ENCODE results near the gene UBE2L6.

Gene UBE2L6

DNA sequence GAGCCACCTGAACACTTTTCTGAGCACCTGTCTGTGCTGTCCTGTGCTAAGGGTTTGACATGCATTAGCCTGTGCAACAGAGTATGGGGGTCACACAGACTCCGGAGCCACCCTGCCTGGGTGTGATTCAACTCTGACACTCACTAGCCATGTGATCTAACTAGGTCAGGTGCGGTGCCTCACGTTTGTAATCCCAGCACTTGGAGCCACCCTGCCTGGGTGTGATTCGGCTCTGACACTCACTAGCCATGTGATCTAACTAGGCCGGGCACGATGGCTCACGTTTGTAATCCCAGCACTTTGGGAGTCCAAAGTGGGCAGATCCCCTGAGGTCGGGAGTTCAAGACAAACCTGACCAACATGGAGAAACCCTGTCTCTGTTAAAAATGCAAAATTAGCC, 11.4 kb downstream of the UBE2L6 start:
- TF ChIP-seq, protein P1, sequence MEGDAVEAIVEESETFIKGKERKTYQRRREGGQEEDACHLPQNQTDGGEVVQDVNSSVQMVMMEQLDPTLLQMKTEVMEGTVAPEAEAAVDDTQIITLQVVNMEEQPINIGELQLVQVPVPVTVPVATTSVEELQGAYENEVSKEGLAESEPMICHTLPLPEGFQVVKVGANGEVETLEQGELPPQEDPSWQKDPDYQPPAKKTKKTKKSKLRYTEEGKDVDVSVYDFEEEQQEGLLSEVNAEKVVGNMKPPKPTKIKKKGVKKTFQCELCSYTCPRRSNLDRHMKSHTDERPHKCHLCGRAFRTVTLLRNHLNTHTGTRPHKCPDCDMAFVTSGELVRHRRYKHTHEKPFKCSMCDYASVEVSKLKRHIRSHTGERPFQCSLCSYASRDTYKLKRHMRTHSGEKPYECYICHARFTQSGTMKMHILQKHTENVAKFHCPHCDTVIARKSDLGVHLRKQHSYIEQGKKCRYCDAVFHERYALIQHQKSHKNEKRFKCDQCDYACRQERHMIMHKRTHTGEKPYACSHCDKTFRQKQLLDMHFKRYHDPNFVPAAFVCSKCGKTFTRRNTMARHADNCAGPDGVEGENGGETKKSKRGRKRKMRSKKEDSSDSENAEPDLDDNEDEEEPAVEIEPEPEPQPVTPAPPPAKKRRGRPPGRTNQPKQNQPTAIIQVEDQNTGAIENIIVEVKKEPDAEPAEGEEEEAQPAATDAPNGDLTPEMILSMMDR (IDR thresholded peaks at IDR 0.05; ENCODE audit: insufficient read depth, low read depth, low read length, missing control alignments): no peak

DNA sequence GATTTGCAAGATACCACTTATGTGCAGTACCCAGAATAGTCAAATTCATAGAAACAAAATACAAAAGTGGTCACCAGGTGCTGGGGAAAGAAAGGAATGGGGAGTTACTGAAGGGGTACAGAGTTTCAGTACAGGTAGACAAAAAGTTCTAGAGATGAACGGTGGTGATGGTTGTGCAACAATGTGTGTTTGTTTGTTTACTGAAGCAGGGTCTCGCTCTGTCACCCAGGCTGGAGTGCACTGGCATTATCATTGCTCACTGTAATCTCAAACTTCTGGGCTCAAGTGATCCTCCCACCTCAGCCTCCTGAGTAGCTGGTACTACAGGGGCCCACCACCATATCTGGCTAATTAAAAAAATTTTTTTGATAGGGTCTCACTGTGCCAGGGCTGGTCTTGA, 12.1 kb downstream of the UBE2L6 start:
- no peak for DNase-seq (ENCODE audit: low read depth)
- TF ChIP-seq, protein P1 (IDR thresholded peaks at IDR 0.05; ENCODE audit: insufficient read depth, low read depth, low read length, missing control alignments): no peak
- H3K4me3 ChIP-seq (ENCODE audit: low read length): no peak overlapping the region

More for the DNA sequence above, 11.4 kb downstream of the UBE2L6 start:
- peak; percentile 45 for DNase-seq (ENCODE audit: low read depth)
- no peak overlapping the region for H3K4me3 ChIP-seq (ENCODE audit: low read length)

DNA sequence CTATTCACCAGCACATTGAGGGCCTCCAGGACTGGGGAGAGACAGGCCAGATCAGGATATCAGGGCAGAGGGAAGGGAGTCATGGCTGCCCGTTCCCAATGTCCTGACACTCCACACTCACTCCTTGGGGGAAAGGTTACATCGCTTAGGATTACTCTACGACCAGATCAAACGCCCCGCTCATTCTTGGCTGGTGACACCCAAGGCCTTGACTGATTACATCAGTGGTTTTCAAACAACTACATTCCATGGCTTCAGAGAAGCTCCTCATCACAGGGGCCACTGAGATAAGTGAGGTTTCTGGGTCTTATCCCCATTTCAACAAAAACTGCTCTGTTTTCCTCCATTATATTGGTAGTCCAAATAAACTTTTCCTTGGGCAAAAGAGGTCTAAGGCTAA, 15.0 kb downstream of the UBE2L6 start:
- H3K4me3 ChIP-seq (ENCODE audit: low read length): no peak overlapping the region
- TF ChIP-seq, protein P1 (IDR thresholded peaks at IDR 0.05; ENCODE audit: insufficient read depth, low read depth, low read length, missing control alignments): no peak
- no peak for DNase-seq (ENCODE audit: low read depth)

DNA sequence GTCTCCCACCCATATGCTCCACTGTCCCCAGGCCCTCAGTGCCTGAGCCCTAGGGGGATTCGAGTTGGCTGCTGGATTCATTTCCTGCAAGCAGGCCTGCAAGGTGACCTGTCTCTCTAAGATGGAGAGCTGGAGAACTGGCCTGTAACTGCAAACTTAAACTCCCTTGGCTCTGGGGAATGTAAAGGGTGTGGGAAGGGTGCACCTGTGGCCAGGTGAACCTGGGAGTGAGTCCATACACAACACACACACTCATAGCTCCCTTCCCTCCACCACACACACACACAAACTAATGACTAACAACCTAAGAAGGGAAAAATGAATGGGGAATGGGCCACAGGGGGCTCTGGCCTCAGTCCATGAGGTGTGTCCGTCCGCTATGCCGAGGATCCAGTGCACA, 15.5 kb downstream of the UBE2L6 start:
- TF ChIP-seq, protein P1 (IDR thresholded peaks at IDR 0.05; ENCODE audit: insufficient read depth, low read depth, low read length, missing control alignments): no peak
- DNase-seq (ENCODE audit: low read depth): no peak
- no peak overlapping the region for H3K4me3 ChIP-seq (ENCODE audit: low read length)

DNA sequence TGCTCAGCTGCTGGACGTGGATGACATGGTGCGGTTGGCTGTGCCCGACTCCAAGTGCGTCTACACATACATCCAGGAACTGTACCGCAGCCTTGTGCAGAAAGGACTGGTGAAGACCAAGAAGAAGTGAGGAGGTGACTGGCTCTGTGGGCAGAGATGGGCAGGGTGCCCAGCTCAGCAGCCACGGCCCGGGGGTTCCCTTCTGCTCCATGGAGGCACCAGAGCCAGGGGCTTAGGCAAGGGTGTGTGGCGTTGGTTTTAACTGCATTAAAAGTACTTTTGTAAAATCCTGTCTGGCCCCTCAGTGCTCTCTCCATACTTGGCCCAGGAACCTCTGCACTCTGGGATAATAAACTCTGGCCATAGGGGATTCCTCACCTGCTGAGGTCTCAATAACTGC, 17.5 kb downstream of the UBE2L6 start:
- TF ChIP-seq, protein P1 (IDR thresholded peaks at IDR 0.05; ENCODE audit: insufficient read depth, low read depth, low read length, missing control alignments): no peak
- DNase-seq (ENCODE audit: low read depth): no peak
- H3K4me3 ChIP-seq (ENCODE audit: low read length): no peak overlapping the region

DNA sequence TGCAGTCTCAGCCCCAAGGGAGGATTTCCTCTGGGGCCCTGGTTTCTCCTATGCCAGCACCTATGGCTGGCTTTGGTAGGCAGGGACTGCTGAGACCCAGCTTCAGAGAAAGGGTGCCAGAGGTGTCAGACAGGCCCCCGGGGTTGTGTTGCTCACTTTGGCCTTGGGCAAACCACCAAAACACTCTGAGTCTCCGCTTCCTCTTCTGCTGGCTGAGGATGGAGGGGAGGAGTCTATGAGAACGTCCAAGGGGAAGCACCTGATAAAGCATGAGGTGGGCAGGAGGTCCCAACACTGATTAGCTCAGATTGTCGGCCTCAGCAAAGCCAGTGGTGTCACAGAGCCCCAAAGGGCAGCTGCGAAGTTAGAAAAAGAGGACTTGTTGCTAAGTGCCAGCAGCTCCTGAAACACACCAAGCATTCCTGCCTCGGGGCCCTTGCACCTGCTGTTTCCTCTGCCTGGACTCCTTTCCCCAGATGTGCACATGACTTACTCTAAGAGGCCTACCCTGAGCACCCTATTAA, 19.6 kb downstream of the UBE2L6 start:
- no peak overlapping the region for H3K4me3 ChIP-seq (ENCODE audit: low read length)
- no peak for DNase-seq (ENCODE audit: low read depth)
- TF ChIP-seq, protein P1 (IDR thresholded peaks at IDR 0.05; ENCODE audit: insufficient read depth, low read depth, low read length, missing control alignments): no peak

DNA sequence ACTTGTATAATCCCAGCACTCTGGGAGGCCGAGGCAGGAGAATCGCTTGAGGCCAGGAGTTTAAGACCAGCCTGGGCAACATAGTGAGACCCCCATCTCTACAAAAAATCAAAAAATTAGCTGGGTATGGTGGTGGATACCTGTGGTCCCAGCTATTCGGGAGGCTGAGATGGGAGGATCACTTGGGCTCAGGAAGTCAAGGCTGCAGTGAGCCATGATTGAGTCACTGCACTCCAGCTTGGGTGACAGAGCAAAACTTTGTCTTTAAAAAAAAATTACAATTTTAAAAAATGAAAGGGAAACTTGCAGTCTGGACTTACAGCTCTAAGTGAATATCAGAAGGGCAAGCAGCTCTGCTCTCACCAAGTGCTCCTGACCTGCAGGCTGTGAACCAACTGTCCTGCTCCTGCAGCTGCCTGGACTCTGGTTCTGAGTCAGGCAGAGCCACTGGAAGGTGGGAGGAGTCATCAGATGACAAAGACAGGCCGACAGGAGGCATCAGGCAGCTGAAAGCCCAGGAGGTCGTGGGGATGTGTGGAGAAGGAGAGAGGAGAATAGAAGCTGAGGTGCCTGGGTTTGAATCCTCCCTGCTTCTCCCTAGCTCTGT, 20.5 kb downstream of the UBE2L6 start:
- H3K4me3 ChIP-seq (ENCODE audit: low read length): no peak overlapping the region
- TF ChIP-seq, protein P1 (IDR thresholded peaks at IDR 0.05; ENCODE audit: insufficient read depth, low read depth, low read length, missing control alignments): peak; percentile 15
- DNase-seq (ENCODE audit: low read depth): peak; percentile 52
